GM21528 (cell line): ENCODE results near the gene SUN1.
"Not testable (repeated sequence)": the region's sequence is repeated elsewhere in the genome, so short reads cannot be mapped to it uniquely, and the experiment has no call there.

Source experiments
- ATAC-seq: cut with Tn5 transposase; IDR thresholded peaks from one replicate; pipeline ENCODE4 v1.9.1; 2021; ENCODE audit warnings: mild to moderate bottlenecking, moderate library complexity; ENCODE audit not compliant: unreplicated experiment, low FRiP score

SUN1 gene

DNA sequence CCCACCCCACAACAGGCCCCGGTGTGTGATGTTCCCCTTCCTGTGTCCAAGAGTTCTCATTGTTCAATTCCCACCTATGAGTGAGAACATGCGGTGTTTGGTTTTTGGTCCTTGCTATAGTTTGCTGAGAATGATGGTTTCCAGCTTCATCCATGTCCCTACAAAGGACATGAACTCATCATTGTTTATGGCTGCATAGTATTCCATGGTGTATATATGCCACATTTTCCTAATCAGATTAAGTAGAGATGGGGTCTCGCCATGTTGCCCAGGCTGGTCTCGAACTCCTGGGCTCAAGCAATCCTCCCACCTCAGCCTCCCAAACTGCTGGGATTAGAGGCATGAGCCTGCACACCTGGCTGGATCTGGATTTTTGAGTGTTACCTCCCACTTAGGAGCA lies 28.5 kb upstream of the SUN1 start:
- not testable (repeated sequence) for ATAC-seq

DNA sequence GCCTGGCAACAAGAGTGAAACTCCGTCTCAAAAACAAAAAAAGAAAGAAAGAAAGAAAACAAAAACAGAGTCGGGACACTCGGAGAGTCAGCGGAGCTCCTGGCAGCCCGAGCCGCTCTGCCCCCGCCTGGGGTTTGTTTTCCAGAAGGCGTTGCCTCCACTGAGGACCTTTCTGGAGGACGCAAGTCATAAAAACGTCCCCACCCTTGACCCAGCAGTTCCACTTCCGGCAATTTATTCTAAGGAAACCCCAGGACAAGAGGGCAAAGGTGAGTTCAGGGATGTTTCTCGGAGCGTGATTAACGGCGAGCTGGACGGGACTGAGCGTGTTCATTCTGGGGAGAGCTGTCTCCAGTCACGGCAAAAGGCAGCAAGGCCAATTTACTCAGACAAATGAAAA lies 27.0 kb upstream of the SUN1 start:
- ATAC-seq = no peak

DNA sequence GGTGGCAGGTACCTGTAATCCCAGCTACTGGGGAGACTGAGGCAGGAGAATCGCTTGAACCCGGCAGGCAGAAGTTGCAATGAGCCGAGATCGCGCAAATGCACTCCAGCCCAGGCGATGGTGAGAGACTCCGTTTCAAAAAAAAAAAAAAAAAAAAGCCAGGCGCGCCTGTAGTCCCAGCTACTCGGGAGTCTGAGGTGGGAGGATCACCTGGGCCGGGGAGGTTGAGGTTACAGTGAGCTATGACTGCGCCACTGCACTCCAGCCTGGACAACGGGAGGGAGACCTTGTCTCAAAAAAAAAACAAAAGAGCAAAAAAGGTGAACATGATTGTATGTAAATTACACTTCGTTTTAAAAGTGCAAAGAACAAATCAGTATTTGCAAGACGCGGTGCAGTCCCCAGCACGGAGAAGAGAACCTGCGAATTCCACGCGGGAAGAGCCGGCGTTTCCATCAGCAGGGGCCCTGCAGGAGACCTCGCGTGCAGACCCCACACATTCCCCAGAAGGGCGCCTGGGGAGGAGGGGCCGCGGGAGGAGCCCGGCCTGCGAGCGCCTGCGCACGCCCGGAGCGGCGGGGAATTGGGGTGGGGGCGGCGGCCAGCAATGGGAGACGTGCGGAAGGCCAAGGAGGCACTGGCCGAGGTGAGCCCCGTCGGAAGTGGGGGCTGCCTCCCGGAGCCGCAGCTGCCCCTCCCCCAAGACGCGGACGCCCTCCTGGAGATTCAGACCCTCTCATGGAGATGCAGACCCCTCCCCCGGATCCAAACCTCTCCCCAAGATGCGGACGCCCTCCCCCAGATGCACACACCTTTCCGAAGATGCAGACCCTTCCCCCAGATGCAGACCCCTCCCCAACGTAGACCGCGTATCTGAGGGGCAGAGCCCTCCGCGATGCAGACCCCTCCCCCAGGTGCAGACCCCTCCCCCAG lies 16.7 kb upstream of the SUN1 start:
- ATAC-seq = no peak

DNA sequence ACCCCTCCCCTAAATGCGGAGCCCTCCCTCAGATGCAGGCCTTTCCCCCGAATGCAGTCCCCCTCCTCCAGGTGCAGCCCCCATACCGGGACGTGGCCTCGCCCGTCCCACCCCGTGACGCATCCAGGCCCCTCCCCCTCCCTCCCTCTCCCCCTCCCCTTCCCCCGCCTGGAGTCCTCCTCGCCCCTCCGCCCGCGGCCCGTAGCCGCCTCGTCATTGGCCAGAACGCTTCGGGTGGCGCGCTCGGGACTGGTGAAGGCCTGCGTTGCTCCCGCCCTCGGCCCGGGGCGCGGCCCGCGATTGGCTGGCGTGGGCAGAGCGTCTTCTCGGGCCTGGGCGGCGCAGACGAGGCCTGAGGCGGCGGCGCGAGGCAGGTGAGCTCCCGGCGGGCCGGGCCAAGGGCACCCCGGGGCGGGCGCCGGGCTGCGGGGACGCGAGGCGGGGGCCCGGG lies 16.0 kb upstream of the SUN1 start:
- peak; percentile 87 for ATAC-seq

DNA sequence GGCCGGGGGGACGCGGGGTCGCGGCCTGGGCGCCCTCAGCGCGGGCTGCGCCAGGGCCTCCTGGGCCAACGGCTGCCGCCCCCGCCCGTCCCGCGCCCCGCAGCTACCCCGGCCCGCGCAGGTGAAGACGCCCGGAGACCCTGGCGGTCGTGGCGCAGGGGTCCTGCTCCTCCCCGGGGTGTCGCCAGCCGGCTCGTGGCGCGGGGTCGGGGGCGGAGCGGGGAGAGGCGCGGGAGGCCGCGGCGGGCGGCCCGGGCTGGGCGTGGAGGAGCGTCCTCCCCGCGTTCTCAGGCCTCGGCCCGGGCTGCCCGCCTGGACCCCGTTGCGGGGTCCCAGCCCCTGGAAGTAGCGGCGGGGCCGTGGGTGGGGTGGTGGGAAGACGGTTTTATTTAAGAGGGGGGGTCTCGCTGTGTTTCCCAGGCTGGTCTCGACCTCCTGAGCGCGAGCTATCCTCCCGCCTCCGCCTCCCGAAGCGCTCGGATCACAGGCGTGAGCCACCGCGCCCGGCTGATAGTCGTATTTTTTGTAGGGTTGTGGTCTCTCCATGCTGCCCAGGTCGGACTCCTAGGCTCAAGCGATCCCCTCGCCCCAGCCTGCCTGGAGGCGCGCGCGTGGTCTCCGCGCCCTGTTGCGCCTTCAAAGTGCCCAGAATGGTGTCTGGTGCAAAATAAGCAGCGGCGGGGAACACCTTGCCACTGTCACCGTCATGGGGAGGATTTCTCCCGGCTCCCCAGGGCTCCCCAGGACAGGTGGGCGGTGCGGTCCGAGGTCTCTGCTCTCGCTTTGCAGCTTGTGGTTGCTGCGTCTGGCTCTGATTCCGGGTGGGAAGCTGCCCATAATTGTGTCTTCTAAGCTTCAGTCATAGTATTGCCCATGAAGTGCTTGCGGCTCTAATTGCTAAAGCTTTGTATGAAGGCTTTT lies 15.3 kb upstream of the SUN1 start:
- peak; percentile 33 for ATAC-seq

DNA sequence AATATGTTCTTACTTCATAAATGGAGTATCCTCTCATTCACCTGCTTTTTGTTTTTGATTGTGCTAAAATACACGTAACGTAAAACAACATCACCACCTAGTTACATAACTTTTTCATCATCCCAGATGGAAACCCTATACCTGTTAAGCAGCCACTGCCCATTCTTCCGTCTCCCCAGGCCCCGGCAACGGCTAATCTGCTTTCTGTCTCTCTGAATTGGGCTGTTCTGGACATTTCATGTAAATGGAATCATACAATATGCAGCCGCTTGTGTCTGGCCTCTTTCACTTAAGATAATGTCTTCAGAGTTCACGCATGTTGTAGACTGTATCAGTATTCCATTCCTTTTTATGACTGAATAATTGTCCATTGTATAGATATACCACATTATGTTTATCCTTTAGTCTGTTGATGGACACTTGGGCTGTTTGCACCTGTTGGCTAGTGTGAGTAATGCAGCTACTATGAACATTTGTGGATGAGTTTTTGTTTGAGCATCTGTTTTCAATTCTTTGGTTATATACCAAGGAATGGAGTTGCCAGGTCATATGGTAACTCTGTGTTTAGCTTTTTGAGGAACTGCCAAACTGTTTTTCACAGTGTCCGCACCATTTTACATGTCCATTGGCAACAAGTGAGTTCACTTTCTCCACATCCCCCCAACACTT lies 14.1 kb upstream of the SUN1 start:
- no peak for ATAC-seq

DNA sequence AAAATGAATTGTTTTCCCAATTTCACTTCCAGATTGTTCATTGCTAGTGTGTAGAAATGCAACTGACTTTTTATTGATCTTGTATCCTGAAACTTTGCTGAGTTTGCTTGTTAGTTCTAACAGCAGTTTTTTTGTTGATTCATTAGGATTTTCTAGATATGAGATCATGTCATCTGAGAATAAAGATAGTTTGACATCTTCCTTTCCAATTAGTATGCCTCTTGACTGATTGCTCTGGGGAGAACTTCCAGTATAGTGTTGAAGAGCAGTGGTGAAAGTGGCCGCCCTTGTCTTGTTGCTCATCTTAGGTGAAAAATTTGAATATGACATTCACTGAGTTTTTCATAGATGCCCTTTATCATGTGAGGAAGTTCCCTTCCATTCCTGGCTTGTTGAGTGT lies 11.9 kb upstream of the SUN1 start:
- ATAC-seq = no peak

DNA sequence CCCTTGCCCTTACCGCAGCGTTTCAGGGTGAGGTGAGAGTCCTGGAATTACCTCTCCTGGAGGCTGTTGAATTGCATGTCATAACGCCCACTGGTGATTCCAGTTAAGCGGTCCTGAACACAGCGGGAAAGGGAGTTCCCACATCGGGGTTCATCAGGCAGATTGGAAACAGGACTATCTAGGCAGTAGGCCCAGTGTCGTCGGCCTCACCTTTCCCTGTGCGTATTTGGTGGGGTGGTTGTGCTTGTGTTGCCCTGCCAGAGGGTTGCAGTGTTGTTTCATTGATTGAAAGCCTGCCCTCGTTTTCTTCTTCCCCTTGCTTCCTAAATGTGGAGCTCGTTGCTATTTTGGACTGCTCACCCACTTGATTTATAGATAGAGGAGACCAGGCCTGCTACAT lies 10.6 kb upstream of the SUN1 start:
- ATAC-seq = no peak

DNA sequence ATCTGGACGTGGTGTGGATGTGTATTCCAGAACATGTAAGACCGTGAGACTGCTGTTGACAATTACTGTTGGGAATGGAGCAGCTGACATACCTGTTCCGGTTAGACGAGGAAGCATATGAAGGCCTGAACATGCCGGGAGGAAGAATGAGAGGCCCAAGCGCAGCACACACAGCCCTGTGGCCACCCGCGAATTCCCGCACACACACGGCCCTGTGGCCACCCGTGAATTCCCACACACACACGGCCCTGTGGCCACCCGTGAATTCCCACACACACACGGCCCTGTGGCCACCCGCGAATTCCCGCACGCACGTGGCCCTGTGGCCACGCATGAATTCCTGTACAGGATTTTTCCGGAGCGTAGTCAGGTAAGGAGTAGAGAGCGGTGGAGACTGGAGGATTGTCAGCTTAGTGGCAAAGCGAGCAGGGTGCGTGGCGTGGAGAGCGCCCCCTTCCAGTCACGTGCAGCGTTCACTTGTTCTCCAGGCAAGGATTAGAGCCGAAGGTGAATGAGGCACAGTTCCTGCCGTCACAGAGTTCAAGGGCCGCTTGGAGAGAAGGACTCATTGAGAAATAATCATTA lies 9.5 kb upstream of the SUN1 start:
- no peak for ATAC-seq

DNA sequence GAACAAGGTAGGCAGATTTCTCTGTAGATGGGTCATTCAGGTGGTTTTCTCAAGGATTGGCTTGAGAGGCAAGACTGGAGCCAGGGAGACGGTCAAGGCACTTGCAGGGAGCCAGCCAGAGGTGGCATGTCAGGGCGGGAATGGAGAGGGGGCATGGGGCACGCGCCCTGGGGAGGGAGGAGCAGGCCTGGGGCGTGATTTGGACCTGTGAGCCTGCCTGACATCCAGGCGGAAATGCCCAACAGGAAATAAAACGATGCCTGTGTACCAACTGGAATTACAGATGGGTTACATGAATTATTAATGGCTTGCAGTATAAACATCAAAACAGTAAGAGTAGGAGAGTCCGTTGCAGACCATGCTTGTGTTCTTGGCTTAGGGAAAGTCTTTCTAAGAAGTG lies 8.6 kb upstream of the SUN1 start:
- ATAC-seq = no peak

DNA sequence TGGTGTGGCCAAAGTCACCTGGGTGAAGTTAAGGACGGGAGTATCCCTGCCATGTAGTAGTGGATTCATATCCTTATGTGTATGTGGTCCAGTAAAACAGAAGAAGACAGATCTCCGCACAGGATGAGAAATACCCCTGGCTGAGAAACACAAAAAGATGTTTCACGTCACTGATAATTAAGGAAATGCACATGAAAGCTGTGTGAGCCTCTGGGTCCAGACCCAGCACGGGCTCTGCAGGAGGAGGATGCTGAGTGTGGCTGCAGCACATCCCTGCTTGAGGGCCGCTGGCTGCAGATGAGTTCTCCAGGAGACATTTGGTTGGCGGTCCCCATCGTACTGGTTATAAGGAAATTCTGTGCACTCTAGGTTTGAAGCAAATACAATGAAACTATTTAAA lies 8.2 kb upstream of the SUN1 start:
- ATAC-seq = no peak

DNA sequence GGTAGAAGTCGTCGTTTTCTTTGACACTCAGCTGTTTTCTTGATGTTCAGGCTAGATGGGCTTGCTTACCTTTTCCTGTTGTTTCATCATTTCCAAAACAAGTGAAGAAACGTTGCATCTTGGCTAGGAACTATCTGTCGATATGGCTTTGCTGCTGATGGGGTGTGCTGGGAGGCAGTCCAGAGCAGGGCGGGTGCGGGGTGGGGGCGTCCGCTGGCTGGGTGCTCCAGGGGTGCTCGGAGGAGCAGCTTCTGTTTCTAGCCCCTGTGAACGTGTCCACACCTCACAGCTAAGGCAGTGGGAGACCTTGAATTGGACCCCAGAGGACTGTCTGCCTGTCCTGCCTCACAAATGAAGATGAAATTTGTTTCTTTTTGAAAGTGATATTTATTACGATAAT lies 7.6 kb upstream of the SUN1 start:
- ATAC-seq = no peak

DNA sequence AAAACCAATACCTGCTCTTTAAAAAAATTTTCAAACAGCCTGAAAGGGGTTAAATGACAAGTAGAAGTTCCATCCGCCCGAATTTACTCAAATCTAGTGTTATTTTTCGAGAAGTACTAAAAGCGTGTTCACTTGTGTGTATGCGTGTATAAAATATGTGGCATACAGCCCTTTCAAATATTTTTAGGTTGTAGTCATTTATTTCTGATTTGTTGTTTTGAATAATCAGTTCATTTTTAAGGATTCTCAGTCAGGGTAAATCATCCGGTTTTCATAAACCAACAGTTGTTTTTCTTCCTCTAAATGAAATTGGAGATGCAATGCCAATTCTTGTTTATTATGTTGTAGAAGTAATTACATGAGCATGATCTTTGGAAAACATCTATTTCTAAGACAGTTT lies 6.9 kb upstream of the SUN1 start:
- ATAC-seq = no peak

DNA sequence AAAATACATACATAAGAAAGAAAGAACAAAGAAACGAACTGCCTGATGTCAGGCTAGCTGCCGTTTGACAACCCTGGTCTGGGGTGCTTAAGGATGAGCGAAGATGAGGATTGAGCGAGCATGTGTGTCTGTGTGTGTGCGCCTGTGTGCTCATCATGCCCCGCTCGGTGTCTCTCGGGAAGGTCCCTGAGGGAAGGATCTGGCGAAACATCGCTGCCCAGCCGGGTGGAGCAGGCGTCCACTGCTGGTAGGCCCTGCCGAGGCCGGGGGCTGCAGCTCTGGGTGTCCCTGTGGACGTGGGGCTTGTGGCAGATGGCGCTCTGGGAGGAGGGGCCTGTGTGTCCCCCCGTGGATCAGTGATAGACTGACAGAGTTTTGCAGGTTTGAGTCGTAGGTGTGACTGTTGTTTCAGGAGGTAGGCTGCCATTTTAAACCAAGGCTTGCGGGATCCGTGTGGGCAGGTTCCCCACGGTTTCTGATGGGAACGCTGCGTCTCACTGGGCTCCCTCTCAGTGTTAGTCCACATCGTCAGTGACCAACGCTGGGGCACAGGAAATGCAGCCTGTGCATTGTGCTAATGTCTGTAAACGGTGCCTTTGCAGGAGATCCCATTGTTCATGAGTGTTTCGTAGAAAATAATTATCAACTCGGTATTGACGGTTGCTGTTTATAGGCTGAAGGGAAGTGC lies 5.9 kb upstream of the SUN1 start:
- no peak for ATAC-seq

DNA sequence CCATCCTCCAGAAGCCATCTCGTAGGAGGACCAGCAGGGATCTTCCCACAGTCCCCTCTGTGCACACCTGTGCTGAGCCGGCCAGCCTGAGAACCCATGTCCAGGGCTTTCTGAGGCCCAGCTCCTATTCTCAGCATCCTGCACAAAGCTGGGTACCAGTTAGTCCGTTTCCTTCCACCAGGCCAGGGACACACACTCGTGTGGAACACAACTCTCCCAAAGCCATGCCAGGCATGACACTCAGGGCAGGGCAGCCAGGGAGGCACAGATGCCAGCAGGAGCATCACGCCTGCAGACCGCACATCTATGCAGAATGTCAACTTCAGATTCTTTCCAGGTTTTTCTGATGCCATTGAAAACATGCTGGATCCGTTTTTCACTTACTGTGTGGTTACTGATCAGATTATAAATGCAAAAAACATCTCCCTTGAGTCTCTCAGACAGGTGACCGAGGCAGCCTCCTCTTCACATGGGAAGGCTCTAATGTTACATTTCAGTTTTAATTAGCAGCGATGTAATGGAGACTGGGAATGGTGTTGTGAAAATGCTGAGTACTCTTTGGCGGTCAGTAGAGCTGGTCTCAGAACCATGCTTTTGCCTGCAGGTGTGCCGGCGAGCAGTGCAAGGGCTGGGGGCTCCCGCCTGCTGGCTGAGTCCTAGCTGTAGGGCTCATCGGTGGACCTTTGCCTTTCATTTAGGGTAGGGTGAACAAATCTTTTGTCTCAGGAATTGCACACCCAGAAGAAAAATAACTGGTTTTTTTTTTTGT lies 3.3 kb upstream of the SUN1 start:
- ATAC-seq = no peak

DNA sequence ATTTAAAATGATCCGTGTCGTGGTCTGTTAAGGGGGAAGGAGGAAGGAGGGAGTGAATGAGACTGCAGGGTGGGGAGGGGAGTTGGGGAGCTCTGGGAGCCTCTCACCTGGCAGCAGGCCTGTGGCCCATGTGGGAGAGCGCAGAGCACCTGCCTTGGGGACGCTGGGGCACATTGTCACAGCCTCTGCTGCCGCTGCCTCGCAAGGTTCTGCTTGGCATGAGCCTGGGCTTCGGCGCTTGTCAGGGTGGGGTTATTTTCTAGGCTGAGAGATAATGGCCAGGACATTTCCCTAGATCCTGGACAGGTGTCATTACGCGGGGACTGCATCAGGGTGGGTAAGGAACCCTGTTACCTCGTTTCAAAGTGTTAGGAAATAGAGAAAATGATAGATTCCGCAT lies 2.2 kb upstream of the SUN1 start:
- no peak for ATAC-seq

DNA sequence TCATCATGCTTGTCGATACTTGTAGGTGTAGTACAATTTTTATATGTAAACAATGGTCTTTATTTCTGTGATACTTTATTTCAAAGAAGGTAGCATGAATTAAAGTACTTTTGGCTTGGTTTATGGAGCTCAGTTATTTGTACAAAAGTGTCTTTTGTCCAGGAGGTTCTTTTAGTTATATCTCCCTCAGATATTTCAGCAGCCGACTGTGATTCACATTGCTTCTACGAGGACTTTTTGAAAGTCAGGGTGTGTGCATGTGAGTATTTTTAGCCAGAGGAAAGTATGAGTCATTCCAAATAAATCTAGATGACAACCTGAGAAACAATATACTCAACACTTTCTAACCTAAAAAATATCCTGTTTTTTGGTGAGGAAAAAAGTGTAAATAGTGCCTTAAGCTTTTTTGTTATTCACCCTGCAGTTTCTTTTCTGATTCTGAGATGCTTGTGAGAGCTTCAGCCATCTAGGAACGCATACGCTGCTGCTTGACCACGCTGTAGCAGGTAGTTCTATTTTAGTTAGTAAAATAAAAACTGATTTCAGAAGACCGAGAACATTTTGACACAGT lies 595 bp upstream of the SUN1 start:
- no peak for ATAC-seq

DNA sequence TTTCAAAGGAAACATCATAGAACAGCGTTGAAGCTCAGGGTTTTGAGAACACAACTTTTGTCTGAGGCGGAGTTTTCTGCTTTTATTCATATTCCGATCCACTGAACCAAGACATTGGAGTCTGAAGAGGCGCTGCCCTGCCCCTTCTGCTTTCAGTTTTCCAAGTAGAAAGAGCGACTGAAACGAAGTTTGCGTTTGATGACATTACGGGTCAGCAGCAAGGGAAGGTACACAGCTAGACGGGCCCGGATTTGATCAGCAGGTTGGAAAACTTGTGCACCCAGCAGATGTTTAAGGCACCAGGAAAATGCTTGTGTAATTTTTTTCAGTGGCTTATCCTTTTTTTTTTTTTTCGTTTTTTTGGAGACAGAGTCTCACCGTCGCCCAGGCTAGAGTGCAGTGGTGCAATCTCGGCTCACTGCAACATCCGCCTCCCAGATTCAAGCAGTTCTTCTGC lies 720 bp downstream of the SUN1 start:
- ATAC-seq = no peak
